Peyer's patch (tissue), 4 donors: ENCODE data around the gene GJA4.

Experiments used
- POLR2A ChIP-seq, 2 donors: fragments of 450-650 bp; IDR thresholded peaks; one replicate each; pipeline ENCODE4 v1.5.1; 2017; ENCODE audit warnings: antibody characterized with exemption in 2 of 2, mild to moderate bottlenecking in 2 of 2, moderate library complexity in 2 of 2
- TF ChIP-seq, protein P1 (sequence below), 6 experiments: fragments of 450-650 bp in 4 of 6; fragments of 200-600 bp in 2 of 6; sonication (generic) in 1 of 6; IDR thresholded peaks; one replicate each; pipeline ENCODE4 v1.5.1; 2017 to 2019; ENCODE audit warnings: antibody characterized with exemption in 6 of 6, mild to moderate bottlenecking in 3 of 6, moderate library complexity in 1 of 6

DNA sequence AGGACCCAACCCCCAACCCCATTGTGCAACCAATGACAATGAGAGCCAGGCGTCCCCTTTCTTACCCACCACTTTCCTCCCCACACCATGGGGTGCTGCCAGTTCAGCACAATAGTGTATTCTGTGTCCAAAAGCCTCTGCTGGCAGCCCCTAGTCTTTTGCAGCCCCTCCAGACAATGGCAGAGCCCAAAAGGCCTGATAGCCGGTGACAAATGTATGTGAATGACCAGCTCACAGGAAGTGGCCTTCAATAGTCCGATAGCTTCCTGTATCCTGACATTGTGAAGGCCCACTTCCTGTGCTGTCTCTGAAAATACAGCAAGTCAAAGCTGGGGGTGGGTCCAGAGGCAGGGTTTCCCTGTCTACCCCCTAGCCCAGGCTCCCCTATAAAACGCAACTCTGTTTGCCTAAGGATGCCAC lies 50.2 kb downstream of the GJA4 start:
- TF ChIP-seq, protein P1, sequence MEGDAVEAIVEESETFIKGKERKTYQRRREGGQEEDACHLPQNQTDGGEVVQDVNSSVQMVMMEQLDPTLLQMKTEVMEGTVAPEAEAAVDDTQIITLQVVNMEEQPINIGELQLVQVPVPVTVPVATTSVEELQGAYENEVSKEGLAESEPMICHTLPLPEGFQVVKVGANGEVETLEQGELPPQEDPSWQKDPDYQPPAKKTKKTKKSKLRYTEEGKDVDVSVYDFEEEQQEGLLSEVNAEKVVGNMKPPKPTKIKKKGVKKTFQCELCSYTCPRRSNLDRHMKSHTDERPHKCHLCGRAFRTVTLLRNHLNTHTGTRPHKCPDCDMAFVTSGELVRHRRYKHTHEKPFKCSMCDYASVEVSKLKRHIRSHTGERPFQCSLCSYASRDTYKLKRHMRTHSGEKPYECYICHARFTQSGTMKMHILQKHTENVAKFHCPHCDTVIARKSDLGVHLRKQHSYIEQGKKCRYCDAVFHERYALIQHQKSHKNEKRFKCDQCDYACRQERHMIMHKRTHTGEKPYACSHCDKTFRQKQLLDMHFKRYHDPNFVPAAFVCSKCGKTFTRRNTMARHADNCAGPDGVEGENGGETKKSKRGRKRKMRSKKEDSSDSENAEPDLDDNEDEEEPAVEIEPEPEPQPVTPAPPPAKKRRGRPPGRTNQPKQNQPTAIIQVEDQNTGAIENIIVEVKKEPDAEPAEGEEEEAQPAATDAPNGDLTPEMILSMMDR (IDR thresholded peaks at IDR 0.05) = no peak
- no peak for TF ChIP-seq POLR2A (IDR thresholded peaks at IDR 0.05)
